Peyer's patch (tissue), 4 donors: ENCODE measurements around the gene SMAD1.

ENCODE experiments used
- CTCF ChIP-seq, 6 experiments: fragments of 450-650 bp in 4 of 6; fragments of 200-600 bp in 2 of 6; sonication (generic) in 1 of 6; IDR thresholded peaks; one replicate each; pipeline ENCODE4 v1.5.1; 2017 to 2019; ENCODE audit warnings: antibody characterized with exemption in 6 of 6, mild to moderate bottlenecking in 3 of 6, moderate library complexity in 1 of 6
- POLR2A ChIP-seq, 2 donors: fragments of 450-650 bp; IDR thresholded peaks; one replicate each; pipeline ENCODE4 v1.5.1; 2017; ENCODE audit warnings: antibody characterized with exemption in 2 of 2, mild to moderate bottlenecking in 2 of 2, moderate library complexity in 2 of 2

- TF ChIP-seq CTCF (IDR thresholded peaks at IDR 0.05) (no peak), POLR2A (IDR thresholded peaks at IDR 0.05) (no peak)
Observed at GRCh38 chr4:145487631-145488030, 6.0 kb downstream of the SMAD1 start.
